ENCODE results near the gene SMOC2. TPM values are rescaled to one million over a fixed set of nuclear protein-coding genes. Genes with fewer than 3 reads are reported as not detected.

The SMOC2 gene
- total RNA-seq, 1 experiment from 2014 or later: 2.1 TPM

DNA sequence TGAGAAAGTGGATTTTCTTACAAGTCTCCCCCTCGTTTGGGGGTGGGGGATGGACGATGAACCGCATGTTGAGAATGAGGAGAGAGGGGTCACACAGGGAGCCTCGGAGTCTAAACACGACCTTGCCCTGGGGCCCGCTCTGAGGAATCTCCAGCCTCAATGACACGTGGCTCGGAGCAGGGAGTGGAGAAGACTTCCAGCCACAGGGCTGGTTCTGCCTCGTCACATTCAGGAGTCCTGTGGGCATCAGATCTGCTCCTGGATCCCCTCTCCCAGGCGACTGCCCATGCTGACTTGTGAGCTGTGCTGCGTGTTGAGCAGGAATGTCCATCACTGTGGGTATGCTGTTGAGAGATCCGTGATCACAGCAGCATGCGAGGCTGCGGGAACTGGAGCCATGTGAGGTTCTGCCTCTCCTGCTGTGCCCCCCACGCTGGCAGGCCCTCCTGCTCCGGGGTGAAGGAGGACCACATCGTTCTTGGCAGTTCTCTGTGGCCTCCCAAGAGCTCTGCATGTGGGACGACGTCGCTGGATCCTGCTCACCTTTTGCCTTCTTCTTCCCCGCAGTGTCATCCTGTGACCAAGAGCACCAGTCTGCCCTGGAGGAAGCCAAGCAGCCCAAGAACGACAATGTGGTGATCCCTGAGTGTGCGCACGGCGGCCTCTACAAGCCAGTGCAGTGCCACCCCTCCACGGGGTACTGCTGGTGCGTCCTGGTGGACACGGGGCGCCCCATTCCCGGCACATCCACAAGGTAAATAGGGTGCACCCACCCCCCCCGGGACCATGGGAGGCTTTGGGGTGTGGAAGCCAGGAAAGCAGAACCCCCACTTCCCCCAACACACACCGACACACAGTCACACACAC lies 157.5 kb downstream of the SMOC2 start:
- Histone ChIP-seq H3T11ph (ENCODE audit: low read length) (no peak overlapping the region), H3K79me1 (ENCODE audit: insufficient read depth, low read depth, low read length, poor library complexity, severe bottlenecking) (no peaks in the 10 kb centered on the region), H3K23ac (ENCODE audit: insufficient read length, low read depth, low read length) (no peak overlapping the region), H2BK5ac (ENCODE audit: insufficient read length, low read length) (no peak overlapping the region), H3K9me3 (ENCODE audit: control insufficient read depth, low read depth, low read length) (no peaks in the 10 kb centered on the region), H2BK15ac (ENCODE audit: low read depth, low read length) (no peak overlapping the region), H3K56ac (ENCODE audit: insufficient read length, low read depth, low read length) (no peak overlapping the region), H4K91ac (ENCODE audit: insufficient read length, low read depth, low read length) (no peak overlapping the region), H2BK12ac (ENCODE audit: insufficient read length, low read depth, low read length) (no peak overlapping the region), H3K23me2 (ENCODE audit: insufficient read length, low read depth, low read length, poor library complexity, severe bottlenecking) (no peaks in the 10 kb centered on the region), H2AFZ (ENCODE audit: low read length) (no peak overlapping the region), H4K20me1 (ENCODE audit: control insufficient read depth, insufficient read depth, insufficient read length) (no peaks in the 10 kb centered on the region), H3K4me2 (ENCODE audit: insufficient read depth, insufficient read length, low read length) (no peak overlapping the region), H3K9ac (ENCODE audit: extremely low read depth, insufficient read length, low read length) (no peak overlapping the region), H4K5ac (ENCODE audit: insufficient read length, low read depth, low read length) (no peak overlapping the region), H2AK5ac (ENCODE audit: insufficient read length, low read length) (no peak overlapping the region), H2BK20ac (ENCODE audit: low read depth, low read length, poor library complexity, severe bottlenecking) (no peak overlapping the region), H3K79me2 (ENCODE audit: insufficient read depth, low read length) (no peaks in the 10 kb centered on the region), H3K4me1 (ENCODE audit: insufficient read depth, low read length) (no peaks in the 10 kb centered on the region), H3K27ac (ENCODE audit: insufficient read length, low read depth, low read length) (no peak overlapping the region), H2BK120ac (ENCODE audit: low read depth, low read length, poor library complexity, severe bottlenecking) (no peak overlapping the region), H3K4ac (ENCODE audit: low read depth, low read length) (no peak overlapping the region), H3K14ac (ENCODE audit: insufficient read depth, low read length) (no peak overlapping the region), H4K8ac (replicated peaks; ENCODE audit: insufficient read length, low read depth, low read length) (no peak overlapping the region), H3K18ac (ENCODE audit: insufficient read length, low read depth, low read length) (no peak overlapping the region), H3K27me3 (ENCODE audit: insufficient read depth, low read length) (no peaks in the 10 kb centered on the region)
- H3K27ac Mint-ChIP-seq: 0 out of 7 replicates have a peak overlapping the region, but pooled peaks of 1 of the 3 experiments have one; percentile 48
- H3K27me3 Mint-ChIP-seq (ENCODE audit: low read depth): no peaks in the 10 kb centered on the region; the same call in 1 of the 2 replicates
- no peak overlapping the region for H3K4me3 Mint-ChIP-seq
- WGBS (ENCODE audit: extremely low coverage, insufficient read length, low lambda C conversion rate): 100% methylated on average over 1 of the region's 32 CpGs
- H3K36me3 Mint-ChIP-seq (ENCODE audit: insufficient read depth in 1 of 3, low read depth in 3 of 3): peaks cover 0 to 6% (median 3%) of the 10 kb centered on the region in 3 experiments; a peak in 2 of 7 replicates
- no peak for DNase-seq
- H3K4me1 Mint-ChIP-seq: peaks cover 4 to 15% of the 10 kb centered on the region in 2 experiments; a peak in 3 of 4 replicates
- H3K9me3 Mint-ChIP-seq: no peaks in the 10 kb centered on the region; a peak in 1 of 5 replicates
- TF ChIP-seq, protein P1, sequence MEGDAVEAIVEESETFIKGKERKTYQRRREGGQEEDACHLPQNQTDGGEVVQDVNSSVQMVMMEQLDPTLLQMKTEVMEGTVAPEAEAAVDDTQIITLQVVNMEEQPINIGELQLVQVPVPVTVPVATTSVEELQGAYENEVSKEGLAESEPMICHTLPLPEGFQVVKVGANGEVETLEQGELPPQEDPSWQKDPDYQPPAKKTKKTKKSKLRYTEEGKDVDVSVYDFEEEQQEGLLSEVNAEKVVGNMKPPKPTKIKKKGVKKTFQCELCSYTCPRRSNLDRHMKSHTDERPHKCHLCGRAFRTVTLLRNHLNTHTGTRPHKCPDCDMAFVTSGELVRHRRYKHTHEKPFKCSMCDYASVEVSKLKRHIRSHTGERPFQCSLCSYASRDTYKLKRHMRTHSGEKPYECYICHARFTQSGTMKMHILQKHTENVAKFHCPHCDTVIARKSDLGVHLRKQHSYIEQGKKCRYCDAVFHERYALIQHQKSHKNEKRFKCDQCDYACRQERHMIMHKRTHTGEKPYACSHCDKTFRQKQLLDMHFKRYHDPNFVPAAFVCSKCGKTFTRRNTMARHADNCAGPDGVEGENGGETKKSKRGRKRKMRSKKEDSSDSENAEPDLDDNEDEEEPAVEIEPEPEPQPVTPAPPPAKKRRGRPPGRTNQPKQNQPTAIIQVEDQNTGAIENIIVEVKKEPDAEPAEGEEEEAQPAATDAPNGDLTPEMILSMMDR (conservative IDR thresholded peaks at IDR 0.05): no peak
